ENCODE measurements around the gene SELENOV. TPM values are rescaled to one million over a fixed set of nuclear protein-coding genes. Genes with fewer than 3 reads are reported as not detected.

Gene SELENOV, protein sequence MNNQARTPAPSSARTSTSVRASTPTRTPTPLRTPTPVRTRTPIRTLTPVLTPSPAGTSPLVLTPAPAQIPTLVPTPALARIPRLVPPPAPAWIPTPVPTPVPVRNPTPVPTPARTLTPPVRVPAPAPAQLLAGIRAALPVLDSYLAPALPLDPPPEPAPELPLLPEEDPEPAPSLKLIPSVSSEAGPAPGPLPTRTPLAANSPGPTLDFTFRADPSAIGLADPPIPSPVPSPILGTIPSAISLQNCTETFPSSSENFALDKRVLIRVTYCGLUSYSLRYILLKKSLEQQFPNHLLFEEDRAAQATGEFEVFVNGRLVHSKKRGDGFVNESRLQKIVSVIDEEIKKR
- not detected in 2 replicates for total RNA-seq

DNA sequence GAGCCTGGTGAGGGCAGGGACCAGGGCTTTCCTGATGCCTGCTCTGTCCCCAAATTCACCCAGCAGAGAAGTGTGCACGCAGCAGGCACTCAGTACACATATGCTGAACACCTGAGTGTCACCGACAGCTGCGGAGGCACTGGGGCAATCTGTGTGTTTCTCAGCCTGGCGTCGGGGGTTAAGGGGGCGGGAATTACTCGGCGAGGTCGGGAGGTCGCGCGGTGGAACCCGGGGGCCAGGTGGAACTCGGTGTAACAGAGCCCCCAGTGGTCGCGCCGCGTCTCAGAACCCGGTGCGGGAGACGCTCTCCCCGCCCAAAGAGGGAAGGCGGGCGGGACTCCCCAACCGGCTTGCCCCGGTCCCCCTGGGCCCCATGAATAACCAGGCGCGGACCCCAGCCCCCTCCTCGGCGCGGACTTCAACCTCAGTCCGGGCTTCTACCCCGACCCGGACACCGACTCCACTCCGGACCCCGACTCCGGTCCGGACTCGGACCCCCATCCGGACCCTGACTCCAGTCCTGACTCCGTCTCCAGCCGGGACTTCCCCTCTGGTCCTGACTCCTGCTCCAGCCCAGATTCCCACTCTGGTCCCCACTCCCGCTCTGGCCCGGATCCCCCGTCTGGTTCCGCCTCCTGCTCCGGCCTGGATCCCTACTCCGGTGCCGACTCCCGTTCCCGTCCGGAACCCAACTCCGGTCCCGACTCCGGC, at the start of gene SELENOV:
SELENOV (plus strand) TSS at position 300 of the 711 bp plus-strand sequence; CDS start at position 374, 74 bp downstream.

DNA sequence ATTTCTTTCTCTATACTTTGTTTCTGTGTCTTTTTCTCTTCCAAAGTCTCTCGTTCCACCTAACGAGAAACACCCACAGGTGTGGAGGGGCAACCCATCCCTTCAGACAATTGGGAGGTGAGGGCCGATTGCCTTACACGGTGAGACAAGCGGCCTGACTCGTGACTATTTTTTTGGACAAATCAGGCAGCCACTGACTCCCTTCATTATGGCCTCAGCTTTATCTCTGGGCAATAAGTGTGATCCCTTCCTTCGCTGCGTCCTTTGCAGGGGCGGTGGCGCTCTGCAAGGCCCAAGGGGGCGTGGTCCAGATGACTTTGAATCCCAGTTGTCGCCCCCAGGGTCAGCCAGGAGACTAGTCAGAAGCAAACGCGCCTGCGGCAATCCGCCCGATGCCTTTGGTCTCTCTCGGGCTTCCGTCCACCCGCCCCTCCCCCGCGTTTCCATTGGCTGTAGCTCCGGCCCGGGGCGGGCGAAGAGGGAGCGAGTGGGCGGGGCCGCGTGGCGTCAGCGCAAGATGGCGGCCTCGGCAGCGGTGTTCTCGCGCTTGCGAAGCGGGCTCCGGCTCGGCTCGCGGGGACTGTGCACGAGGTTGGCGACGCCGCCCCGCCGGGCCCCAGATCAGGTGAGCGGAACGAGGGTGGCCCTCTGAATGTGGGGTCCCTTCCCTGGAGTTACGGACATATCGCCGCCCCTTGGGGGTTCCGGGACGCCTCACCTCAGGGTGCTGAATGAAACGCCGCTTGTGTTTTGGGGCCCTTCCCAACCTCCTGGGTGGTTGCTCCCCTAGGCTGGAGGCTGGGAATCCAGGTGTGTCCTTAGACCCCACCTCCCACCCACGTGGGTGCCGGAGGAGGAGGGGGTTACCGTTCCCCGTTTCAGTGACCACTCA, 34.4 kb upstream of the SELENOV start, which contains the start of gene TIMM50:
TIMM50 (plus strand) TSS at position 502 of the 892 bp plus-strand sequence; CDS start at position 518, 16 bp downstream.

DNA sequence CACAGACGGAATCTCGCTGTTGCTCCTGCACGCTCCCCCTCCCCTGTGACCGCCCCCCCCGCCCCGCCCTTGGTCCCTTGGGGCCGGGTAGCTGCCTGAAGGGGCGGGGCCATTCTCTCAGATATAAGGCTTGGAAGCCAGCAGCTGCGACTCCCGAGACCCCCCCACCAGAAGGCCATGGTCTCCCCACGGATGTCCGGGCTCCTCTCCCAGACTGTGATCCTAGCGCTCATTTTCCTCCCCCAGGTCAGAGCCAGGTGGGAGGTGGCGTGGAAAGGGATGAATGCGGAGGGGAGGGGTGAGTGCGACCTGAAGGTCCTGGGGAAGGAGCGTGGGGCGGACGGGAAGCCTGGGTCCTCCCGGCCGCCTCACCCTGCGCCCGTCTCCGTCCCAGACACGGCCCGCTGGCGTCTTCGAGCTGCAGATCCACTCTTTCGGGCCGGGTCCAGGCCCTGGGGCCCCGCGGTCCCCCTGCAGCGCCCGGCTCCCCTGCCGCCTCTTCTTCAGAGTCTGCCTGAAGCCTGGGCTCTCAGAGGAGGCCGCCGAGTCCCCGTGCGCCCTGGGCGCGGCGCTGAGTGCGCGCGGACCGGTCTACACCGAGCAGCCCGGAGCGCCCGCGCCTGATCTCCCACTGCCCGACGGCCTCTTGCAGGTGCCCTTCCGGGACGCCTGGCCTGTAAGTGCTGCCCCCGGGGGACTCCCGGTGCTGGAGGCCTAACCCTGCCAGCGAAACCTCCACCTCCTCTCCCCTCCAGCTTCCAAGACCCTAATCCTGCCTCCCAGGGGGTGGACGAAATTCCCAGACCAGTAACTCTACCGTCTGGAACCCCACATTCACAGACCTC, 15.9 kb upstream of the SELENOV start, which contains the start of gene DLL3:
DLL3 (plus strand) TSS at position 150 of the 845 bp plus-strand sequence; CDS start at position 178, 28 bp downstream.

DNA sequence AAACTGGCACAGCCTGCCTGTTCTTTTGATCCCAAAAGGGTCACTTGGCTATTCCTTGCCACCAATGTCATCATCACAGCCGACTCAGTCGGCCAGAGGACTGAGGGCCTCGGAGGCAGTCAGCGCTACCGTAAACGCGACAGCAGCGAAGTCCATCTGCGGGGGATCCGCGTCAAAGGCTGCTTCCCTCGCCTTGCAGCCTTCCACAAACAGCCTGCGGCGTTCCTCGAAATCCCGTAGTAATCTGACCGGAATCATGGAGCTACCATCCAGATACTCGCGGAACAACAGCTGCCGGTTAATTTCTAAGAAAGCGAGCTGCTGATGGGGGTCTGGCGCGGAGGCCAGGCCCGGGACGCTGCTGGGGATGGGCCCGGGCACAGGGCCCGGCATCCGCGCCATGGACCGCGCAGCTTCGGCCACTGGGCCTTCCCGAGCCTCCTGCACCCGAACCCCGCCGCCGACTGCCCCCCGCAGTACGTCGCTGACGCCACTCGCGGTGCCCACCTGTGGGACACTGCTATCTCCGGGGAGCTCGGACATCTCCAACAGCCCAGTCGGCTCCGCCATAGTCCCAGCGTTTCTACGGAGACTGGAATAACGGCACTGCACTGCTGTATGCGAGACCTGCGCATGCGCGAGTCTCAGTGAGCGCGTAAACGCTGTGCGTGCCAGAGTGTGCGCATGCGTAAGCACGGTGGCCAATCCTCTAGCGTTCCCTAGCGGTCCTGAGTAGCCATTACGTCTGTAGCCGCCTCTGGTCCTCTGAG, 17.5 kb downstream of the SELENOV start, which contains the start of gene EID2B:
EID2B (minus strand) TSS at position 620 of the 770 bp plus-strand sequence; CDS start at position 570, 50 bp downstream.

DNA sequence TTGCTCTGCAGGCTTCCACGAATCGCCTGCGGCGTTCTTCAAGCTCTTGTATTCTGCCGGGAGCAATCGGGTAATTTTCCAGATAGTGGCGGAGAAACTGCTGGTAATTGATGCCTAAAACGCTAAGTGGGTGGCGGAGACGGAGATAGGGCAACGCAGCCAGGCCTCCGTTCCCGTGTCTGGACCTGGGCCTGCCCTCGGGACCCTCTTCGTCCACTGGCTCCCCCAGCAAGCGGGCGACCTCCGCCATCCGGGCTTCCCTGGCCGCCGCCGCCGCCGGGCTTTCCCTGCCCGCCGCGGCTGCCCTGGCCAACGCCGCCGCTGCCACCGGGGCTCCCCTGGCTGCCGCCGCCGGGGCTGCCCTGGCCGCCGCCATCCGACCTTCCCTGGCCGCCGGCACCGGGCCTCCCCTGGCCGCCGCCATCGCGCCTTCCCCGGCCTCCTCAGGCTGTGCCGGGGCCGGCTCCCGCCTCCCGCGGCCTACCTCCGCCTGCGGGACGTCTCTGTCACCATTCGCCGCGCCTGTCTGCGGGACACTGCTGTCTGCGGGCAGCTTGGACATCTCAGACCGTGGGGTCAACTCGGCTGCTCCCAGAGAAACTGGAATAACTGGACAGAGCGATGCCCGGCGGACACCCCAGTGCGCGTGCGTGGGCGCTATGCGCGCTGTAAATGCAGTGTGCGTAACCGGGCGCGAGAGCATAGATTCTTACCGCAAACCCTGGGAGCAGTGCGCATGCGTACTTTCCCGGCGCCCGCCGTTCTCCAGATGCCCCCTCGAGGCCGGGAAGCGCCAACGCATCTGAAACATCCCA, 24.8 kb downstream of the SELENOV start, which contains the start of gene EID2:
EID2 (minus strand) TSS at position 644 of the 815 bp plus-strand sequence; CDS start at position 562, 82 bp downstream.

Other genes with a start within 250 kb of the SELENOV start
- gene IFNL2, start 246.7 kb upstream of the SELENOV start, total RNA-seq = not detected in 2 replicates
- gene IFNL1, start 218.7 kb upstream of the SELENOV start, total RNA-seq = not detected in 2 replicates
- gene LRFN1, start 194.3 kb upstream of the SELENOV start, total RNA-seq = 0.34 and 0.82 TPM in 2 replicates
- gene GMFG, start 179.1 kb upstream of the SELENOV start, total RNA-seq = 1.4 TPM in 1 of 2 replicates, not detected in the other
- 54.0 and 68.6 TPM in 2 replicates for gene SAMD4B, start 172.7 kb upstream of the SELENOV start, total RNA-seq
- gene PAF1, start 124.0 kb upstream of the SELENOV start, total RNA-seq = 25.4 and 32.8 TPM in 2 replicates
- 23.7 and 33.6 TPM in 2 replicates for gene MED29, start 123.8 kb upstream of the SELENOV start, total RNA-seq
- gene ZFP36, start 108.3 kb upstream of the SELENOV start, total RNA-seq = 100 and 116 TPM in 2 replicates
- 18.3 and 29.1 TPM in 2 replicates for gene PLEKHG2, start 102.5 kb upstream of the SELENOV start, total RNA-seq
- gene RPS16, start 79.2 kb upstream of the SELENOV start, total RNA-seq = 2,259 and 2,454 TPM in 2 replicates
- gene SUPT5H, start 69.6 kb upstream of the SELENOV start, total RNA-seq = 66.2 and 68.4 TPM in 2 replicates
- 49.8 and 59.7 TPM in 2 replicates for gene TIMM50, start 34.3 kb upstream of the SELENOV start, total RNA-seq
- 0.23 and 1.2 TPM in 2 replicates for gene DLL3, start 16.2 kb upstream of the SELENOV start, total RNA-seq
- gene EID2B, start 17.7 kb downstream of the SELENOV start, total RNA-seq = 1.0 and 2.2 TPM in 2 replicates
- gene EID2, start 25.0 kb downstream of the SELENOV start, total RNA-seq = 9.4 and 17.2 TPM in 2 replicates
- gene LGALS13, start 87.4 kb downstream of the SELENOV start, total RNA-seq = not detected in 2 replicates
- not detected in 2 replicates for gene LGALS16, start 140.8 kb downstream of the SELENOV start, total RNA-seq
- gene LGALS14, start 189.3 kb downstream of the SELENOV start, total RNA-seq = not detected in 2 replicates
- gene CLC, start 222.9 kb downstream of the SELENOV start, total RNA-seq = not detected in 2 replicates